A673 (cell line): ENCODE measurements around the gene MAP1A.
"Not testable (repeated sequence)": the region's sequence is repeated elsewhere in the genome, so short reads cannot be mapped to it uniquely, and the experiment has no call there.

Experiments
- EZH2 ChIP-seq: fragments of 200-600 bp; sonication (generic); IDR thresholded peaks from 2 replicates; pipeline ENCODE4 v1.6.1; 2017; ENCODE audit warnings: borderline replicate concordance, low read depth, mild to moderate bottlenecking, mixed read lengths, antibody characterized with exemption, low read length; ENCODE audit not compliant: poor library complexity, severe bottlenecking
- TF ChIP-seq, protein P1 (sequence below): fragments of 300-800, 200-600 bp; sonication (generic); conservative IDR thresholded peaks from 2 replicates; pipeline ENCODE4 v1.5.1; 2017; ENCODE audit warnings: low read depth, mild to moderate bottlenecking, antibody characterized with exemption, low read length, moderate library complexity, mixed read lengths

DNA sequence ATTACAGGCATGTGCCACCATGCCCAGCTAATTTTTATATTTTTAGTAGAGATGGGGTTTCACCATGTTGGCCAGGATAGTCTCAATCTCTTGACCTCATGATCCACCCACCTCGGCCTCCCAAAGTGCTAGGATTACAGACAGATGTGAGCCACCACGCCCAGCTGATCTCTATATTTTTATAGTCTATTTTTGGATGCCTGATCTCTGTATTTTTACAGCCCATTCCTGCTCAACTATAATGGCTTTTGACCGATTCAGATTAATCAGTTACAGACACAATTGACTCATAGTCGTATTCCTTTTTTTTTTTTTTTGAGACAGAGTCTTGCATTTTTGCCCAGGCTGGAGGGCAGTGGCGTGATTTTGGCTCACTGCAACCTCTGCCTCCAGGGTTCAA is 15.4 kb downstream of the MAP1A start:
- TF ChIP-seq, protein P1, sequence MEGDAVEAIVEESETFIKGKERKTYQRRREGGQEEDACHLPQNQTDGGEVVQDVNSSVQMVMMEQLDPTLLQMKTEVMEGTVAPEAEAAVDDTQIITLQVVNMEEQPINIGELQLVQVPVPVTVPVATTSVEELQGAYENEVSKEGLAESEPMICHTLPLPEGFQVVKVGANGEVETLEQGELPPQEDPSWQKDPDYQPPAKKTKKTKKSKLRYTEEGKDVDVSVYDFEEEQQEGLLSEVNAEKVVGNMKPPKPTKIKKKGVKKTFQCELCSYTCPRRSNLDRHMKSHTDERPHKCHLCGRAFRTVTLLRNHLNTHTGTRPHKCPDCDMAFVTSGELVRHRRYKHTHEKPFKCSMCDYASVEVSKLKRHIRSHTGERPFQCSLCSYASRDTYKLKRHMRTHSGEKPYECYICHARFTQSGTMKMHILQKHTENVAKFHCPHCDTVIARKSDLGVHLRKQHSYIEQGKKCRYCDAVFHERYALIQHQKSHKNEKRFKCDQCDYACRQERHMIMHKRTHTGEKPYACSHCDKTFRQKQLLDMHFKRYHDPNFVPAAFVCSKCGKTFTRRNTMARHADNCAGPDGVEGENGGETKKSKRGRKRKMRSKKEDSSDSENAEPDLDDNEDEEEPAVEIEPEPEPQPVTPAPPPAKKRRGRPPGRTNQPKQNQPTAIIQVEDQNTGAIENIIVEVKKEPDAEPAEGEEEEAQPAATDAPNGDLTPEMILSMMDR: not testable (repeated sequence)
- not testable (repeated sequence) for TF ChIP-seq EZH2
